HG03139 (cell line): ENCODE measurements around the gene PEF1.

Source experiments
- ATAC-seq: cut with Tn5 transposase; IDR thresholded peaks from one replicate; pipeline ENCODE4 v1.9.1; 2021; ENCODE audit not compliant: unreplicated experiment

PEF1 gene

DNA sequence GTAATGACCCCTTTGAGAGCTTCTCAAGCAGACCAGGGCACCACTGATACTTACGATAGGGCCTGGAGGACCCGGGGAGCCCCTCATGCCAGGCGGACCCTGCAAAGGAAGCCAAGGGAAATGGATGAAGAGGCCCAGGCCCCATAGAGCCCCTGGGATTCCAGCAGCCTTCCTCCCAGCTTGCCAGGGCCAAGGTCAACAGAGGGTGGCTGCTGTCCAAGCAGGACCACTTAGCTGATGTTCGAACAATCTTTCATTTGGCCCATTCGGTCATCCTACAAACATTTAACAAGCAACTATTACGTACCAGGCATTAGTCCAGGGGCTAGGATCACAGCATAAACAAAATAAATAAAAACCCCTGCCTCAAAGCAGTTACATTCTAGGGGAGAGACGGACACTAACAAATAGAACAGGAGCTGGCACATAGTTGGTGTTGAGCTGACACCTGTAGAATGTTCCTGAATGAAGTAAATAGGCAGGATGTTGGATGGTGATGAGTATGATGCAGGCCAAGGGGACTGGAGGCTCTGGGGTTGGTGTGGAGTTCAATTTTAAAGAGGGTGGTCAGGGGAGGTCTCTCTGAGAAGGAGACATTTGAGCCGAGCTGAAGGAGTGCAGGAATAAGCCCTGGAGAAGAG is 27.0 kb upstream of the PEF1 start:
- no peak for ATAC-seq

DNA sequence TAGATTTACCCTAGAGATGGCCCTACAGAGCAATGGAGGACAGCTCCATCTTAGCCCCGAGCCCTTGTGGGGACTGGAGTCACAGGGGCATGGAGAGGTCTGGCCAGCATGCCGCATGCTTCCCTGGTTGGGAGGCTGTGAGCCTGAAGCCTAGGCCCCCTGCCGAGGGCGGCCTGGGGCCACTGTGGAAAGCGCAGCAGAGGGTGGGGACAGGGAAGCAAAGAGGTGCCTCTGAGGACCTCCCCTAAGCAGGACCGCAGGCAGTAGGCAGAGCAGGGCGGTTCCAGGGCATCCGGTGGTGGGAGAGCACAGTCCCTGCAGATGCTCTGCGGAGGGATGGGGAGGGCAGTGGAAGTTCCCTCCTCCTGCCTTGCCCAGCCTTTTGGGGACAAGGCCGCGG is 26.5 kb upstream of the PEF1 start:
- ATAC-seq: no peak

DNA sequence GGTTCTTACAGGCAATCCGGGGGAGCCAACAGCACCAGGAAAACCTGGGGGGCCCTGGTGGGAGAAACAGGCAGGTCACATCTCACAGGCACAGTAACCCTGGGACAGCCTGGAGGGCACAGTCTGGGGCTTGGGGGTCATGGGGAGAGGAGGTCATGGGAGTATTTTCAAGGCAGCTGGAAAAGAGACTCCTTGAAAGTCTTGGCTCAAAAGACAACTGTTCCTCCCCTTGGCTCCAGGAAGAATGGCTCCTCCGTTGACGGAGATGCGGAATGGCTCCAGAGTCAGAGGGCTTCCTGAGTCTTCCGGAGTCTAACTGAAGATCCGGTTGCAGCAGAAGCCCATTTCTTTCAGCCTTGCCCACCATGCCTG is 25.9 kb upstream of the PEF1 start:
- ATAC-seq: no peak

DNA sequence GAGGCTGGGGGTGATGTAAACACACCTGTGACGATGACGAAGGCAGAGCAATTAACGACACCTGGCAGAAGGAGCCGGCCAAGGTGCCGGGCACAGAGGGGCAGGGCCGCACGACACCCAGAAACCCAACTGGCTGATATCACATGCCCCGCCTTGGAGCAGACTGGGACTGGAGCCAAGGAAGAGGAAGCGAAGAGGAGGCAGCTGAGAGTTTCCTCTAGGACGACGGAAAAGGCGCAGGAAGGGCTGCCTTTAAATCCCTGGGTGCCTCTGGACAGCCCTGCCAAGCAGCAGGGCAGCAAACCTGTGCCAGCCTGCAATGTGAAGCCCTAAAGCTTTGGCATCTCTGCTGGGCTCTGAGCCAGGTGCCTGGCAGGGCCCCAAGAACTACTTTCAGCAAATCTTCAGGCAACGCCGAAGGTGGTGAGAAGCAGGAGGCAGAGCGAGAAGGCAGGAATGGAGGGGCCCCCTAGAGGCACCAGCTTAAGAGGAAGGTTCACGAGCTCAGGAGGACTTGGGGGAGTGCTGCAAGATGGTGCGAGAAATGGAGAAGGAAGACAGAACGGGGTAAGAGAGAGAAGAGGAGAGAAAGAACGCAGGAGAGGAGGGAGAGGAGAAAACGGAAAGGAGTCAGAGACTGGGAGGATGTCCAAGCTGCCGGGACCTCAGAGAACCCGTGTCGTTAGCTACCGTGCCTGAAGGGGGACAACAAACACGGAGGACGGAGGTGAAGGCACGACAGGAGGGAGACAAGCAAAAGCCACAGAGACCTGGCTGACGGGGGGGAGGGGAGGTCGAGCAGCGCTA is 25.3 kb upstream of the PEF1 start:
- ATAC-seq: no peak

DNA sequence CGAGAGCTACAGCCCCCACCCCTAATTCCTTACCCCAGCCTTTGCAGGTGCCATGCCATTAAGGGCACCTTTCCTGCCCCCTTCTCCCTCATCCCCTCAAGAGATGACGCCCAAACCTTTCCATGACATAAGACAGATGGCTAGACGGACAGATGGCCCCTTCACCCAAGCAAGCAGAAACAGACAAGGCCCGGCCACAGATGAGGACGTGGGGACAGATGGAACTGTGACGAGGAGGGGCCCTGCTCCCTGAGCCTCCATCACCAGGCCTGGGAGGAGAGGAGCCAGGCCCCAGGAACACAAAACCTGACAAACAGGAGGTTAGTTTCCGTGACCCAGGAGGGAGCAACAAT is 24.7 kb upstream of the PEF1 start:
- ATAC-seq: no peak

DNA sequence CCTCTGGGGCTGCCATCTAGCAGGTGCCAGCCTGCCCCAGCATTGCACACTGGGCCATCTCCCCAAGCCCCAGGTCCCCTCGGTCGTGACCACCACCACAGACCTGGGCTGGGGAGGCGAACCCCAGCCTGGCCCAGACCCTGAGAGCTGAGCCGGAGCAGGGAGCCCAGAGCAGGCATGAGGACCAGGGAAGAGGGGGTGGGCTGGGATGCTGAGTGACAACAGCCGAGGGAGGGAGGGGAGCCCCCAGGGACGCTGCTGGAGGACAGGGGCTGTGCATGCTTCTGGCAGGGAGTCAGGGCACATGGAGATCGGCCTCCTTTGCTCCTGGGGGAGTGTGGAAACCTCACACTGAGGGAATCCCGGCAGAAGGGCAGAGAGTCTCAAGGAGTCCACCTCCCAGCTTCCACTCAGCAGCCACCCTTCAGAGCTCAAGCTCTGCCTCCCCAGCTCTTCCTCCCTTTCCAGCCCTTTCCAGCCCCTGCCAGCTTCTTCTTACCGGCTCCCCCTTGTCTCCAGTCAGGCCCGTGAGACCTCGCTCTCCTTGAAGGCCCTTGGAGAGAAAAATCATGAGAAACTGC is 23.7 kb upstream of the PEF1 start:
- no peak for ATAC-seq

DNA sequence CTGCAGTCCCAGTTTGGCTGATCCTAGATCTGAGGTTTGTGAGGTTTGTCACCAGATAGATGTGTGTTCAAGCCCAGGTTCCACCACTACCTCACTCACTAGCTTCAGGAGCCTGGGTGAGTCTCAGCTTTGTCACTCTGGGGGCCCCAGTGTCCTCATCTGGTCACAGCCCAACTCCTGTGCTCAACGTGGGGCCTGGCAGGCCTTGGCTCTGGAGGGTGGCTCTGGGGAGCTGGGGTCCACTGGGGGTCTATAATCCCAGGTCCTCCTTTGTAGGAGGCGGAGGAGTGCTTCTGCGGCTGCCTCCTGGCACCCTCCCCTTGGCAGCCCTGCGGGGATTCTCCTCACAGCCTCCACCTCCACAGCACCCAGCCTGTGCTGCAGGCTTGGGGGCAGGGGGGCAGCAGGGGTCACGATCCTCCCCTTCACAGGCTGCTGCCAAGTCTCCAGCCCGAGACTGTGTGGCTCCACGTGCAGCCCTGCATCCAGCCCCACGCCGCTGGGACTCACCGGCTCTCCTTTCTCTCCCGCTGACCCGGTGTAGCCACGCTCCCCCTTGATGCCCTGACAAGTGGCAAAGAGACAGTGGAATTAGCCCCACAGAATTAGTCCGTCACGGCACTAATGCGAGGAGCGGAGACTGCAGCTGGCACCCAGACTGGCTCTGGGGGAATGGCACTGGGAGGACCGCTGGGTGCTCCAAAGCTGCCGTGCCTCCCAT is 22.5 kb upstream of the PEF1 start:
- ATAC-seq: no peak

DNA sequence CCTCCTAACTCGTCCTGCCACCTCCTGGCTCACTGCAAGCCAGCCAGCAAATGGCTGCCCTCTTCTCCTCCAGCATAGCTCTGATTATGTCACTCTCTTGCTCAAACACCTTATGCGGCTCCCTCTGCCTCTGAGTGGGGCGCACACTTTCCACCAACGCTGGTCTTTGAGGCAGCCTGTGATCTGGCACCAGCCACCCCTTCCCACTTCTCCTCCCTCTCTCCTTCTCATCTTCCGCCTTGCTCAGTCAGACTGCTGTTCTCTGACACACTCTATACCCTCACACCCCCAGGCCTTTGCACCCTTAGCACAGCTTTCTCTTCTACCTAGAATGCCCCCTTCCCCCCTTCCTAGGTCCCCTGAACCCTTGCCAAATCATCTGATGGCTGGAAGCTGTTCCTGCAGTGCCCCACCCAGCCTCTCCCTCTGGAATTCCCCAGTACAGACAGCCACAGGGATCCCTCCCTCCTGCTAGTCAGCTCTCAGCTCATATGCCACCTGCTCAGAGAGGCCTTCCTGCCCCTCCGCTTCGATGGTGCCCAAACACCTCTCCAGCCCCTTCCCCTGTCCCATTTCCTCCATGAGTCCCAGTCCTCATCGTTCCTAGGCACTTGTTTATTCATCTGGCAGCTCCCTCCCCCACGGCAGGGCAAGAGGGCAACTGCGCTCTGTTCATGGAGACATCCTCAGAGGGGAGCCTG is 21.7 kb upstream of the PEF1 start:
- no peak for ATAC-seq

DNA sequence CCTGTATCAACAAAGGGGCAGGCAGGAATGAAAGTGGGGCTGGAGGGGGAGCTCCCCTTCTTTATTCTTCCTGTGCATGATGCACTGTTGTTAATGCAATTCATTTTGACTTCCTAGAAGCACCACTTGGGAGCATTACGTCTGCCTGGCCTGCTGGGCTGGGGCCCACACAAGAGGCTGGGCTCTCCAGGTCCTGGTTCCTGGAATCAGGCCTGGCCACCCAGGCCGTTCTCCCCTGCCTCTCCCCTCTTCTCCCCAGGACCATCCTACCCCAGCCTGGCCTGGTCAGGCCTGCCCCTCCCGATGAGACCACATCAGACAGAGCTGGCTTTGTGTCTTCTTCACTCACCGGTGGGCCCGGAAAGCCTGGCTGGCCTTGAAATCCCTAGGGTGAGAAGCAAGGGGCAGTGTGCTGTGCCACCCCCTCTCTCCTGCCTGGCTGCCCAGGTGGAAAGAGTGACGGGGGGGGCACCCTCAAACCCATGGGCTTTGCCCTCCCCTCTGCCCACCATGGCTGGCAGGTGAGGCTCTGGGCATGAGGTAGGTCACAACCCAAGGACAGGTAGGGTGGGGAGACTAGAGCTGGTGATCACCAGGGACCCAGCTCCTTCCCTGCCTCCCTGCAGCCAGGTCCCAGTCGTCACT is 20.7 kb upstream of the PEF1 start:
- no peak for ATAC-seq

DNA sequence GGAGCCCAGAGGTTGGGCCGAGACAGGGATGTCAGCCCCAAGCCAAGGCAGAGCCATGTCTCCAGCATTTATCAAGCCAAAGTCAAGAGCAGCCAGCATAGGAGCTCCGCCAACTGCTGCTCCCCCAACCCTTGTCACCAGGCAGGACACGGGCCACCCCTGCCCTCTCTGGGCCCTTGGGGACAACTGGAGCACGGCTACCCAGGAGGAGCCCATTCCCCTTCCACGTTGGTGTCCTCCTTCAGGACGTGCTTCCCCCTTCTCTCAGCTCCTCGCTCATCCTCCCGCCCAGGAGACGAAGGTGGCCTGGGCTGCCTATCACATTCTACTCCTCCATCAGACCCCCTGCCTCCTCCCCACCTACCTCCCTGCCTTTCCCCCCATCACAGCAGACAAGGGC is 19.9 kb upstream of the PEF1 start:
- ATAC-seq: no peak

DNA sequence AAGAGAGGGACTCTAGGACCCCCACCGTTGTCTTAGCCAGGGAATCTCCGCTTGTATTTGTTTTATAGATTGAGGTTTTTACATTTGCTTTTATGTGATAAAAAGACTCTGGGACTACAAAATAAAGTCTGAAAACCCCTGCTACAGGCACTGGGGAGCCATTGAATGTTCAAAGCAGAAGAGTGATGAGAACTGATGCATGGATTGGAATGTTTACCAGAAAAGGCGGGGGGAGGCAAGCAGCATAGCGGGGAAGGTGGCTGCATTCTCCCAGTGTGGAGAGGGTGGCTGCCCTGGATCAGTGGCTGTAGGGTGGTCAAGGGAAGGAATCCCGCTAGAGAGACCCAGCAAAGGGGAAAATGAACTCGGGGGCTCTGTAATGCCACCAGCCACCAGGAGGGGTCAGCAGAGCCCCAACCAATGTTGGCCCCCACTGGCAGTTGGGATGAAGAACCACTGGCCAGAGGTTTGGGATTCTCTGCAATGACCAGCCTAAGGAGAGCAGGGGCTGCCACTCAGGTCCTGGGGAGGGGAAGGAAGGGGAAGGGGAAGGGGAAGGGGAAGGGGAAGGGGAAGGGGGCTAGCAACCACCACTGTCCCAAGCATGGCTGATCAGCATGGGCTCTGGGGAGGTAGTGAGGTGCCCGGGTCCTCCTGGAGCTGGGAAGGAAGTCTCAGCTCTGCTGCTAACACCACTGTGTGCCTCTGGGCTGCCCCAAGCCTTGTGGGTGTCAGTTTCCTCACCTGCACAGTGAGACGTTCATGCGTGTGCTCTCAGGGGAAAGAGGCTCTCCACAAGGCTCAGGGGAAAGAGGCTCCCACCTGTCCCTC is 19.2 kb upstream of the PEF1 start:
- no peak for ATAC-seq

DNA sequence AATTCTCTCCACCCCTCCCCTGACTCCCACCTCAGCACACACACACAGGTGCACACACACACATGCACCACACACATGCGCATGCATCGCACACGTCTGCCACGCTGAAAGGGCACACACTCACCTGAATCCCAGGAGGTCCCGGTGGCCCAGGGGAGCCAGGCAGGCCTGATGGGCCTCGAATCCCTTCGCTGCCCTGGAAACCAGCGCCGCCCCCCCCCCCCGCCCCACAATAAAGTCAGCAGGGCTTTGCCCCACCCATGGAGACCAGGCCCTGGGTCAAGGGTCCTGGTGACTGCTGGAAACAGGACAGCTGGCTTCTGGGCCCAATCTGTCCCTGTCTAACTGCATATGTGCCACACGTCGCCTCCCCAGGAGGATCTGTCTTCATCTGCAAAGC is 17.8 kb upstream of the PEF1 start:
- no peak for ATAC-seq

DNA sequence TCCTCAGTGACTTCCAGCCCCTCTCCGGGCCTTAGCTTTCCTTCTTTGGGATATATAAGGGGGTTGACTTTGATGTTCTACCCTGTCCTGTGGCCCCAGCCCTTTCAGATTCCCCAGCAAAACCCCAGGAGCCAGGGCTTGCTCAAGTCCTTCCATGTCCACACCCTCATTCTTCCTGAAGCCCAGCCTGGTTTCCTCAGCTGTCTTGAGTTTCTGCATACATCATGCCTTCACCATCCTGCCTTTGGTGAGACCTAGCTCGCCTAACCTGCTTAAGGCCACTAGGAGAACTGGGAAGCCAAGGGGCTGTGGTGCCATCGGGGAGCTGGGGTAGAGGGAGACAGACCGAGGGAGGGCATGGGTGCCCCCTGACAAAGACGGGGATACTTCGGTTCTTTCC is 17.2 kb upstream of the PEF1 start:
- no peak for ATAC-seq

DNA sequence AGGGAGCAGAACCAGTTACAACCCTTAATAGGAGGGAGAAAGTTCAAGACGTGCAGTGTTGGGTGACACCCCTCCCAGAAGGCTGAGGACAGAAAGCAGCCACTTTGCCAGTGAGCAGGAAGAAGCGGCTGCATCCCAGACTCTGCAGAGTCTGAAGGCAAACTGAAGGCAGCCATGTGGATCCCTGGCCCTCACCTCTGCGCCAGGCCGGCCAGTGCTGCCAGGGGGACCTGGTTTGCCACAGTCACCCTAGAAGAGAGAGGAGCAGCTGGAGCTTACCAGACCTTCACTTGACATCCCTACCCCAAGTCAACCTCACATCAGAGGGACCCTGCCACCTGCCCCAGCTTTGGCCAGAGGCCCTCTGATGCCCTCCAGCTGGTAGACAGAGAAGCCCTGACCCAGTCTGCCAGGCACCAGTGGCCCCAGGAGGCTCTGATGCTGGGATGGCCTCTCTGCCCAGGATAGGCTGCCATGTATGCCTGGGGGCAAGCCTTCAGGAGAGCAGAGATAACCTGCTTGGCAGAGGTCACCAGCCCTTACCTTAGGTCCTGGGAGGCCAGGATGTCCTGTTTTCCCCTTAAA is 16.3 kb upstream of the PEF1 start:
- ATAC-seq: no peak

DNA sequence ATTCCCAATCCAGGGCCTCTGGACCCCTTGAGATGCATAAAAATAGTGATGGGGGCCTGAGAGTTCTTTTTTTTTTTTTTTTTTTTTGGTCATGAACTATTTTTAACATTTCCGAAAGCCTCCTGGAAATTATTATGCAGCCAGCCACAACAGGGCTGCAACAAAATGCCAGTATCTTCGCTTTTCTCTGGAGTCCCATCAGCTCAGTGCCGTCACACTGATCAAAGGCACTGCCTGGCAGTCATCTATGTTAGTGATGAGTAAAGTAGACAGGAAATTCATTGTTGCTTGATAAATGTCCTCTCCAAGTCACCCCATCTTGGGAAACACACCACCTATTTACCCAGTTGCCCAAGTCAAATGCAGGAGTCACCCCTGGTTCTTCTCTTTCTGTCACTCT is 15.2 kb upstream of the PEF1 start:
- no peak for ATAC-seq

DNA sequence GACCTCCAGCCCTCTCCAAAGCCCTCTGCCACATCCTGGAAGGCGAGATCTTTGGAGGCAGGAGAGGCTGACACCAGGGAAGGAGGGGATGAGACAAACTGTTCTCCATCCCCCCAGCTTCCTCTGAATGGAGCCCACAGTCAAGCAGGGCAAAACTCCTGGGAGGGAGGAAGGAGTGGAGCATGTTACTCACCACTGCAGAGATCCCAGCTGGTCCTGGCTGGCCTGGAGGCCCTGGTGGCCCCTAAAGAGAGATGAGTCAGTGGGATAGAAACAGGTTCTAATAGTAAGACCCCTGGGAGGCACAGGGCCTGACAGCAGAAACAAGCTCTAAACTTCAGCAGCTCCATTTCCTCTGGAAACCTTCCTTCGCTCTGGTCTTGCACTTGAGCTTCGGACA is 14.0 kb upstream of the PEF1 start:
- ATAC-seq: no peak

DNA sequence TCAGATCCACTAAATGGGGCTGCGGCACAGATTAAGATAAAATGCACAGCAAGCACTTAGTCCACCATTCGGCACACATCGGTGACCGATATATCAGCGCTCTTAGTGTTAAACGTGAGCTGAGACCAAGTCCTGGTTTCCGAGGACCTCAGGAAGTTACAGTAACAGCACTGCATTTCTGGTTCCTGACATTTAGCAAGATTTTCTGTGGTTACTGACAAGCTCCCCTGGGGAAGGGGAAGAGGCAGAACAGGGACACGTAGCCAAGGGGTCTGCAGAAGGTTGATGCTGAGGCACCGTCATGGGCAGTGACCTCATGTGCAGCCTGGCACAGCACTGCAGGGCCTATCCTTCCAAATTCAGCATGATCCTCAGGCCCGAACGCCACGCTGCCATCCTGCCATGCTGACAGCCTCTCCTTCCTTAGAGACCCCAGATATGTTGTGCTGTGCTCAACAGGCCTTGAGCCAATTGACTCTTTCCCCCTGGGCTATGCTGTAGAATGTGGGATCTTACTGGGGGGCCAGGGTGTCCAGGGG is 13.4 kb upstream of the PEF1 start:
- no peak for ATAC-seq

DNA sequence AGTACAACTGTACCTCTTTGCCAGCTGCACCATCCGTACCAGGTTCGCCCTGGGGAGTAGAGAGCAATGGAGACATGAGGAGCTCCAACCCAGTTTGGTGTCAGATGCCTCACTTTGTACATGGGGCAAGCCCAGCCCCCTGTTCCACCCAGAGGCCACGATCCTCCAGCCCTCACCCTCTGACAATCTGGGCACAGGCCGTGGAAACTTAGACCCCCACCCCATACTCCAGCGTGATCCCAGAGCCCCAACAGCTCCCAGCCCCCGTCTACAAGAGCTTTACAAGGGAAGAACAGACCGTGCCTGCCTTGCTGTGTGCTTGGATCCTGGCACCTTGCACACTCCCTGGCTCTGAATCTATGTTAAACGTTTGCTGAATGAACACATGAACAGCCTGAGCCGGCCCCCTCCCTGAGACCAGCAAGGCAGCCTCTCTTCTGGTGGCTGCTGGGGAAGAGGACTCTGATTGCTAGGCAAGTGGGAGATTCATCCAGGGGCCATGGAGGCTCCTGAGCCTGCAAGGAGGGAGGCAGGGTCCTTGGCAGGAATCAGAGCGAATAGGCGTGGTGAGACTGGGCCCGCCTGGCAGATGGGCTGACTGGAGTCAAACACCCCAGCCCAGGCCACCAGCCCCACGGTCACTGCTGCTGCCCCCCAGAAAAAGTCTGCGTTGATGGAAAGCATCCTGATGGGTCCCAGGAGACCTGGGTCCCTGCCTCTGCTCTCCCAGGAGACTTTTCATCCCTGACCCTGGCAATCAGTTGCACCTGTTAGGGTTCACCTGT is 12.5 kb upstream of the PEF1 start:
- no peak for ATAC-seq

DNA sequence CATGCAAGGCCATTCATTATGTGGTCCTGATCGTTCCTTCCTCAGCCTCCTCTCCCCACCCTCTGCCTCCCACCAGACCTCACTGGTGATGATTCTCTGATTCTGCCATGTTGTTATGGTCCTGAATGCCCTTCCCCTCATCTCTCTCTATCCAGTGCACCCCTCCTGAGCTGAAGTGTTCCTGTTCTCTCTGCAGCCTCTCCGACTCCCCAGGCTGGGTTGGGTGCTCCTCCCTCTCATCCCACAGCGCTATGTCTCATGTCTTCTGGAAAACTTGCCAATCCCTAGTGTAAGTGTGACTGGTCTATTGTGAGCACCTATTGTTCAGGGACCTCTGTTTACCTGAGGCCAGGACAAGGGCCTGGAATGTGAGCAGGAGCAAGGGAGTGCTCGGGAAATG is 11.1 kb upstream of the PEF1 start:
- ATAC-seq: no peak
